HepG2 (cell line): ENCODE measurements around the gene AKAP7. TPM values are rescaled to one million over a fixed set of nuclear protein-coding genes. Genes with fewer than 3 reads are reported as not detected.

ENCODE experiments used
- CBFB ChIP-seq: sonication (generic); formaldehyde crosslinking; IDR thresholded peaks from 2 replicates; pipeline ENCODE4 v1.4.0; 2020; ENCODE audit warnings: missing genetic modification reagents
- CREB1 ChIP-seq, 2 experiments: fragments of 450-650 bp in 1 of 2; IDR thresholded peaks; 2 replicates each; pipeline ENCODE4 v1.6.1; 2016 to 2017; ENCODE audit warnings: control low read depth in 1 of 2, mild to moderate bottlenecking in 1 of 2, missing compliant biosample characterization in 1 of 2, missing genetic modification characterization in 1 of 2
- DNMT3B ChIP-seq: conservative IDR thresholded peaks from 2 replicates; pipeline ENCODE4 v1.6.1; 2016; ENCODE audit warnings: missing biosample characterization, control low read depth
- FOXK1 ChIP-seq: sonication (generic); formaldehyde crosslinking; IDR thresholded peaks from 2 replicates; pipeline ENCODE4 v1.4.0; 2020; ENCODE audit warnings: low read depth, missing genetic modification reagents, borderline replicate concordance
- GPN1 ChIP-seq: sonication (generic); formaldehyde crosslinking; IDR thresholded peaks from 2 replicates; pipeline ENCODE4 v1.5.1; 2020; ENCODE audit warnings: missing genetic modification reagents, borderline replicate concordance
- GRHL1 ChIP-seq: sonication (generic); formaldehyde crosslinking; conservative IDR thresholded peaks from 2 replicates; pipeline ENCODE4 v1.8.0; 2022; ENCODE audit warnings: missing genetic modification reagents
- HHEX ChIP-seq: IDR thresholded peaks from 2 replicates; pipeline ENCODE4 v1.6.1; 2016; ENCODE audit warnings: control low read depth
- HNRNPH1 ChIP-seq: fragments of 200-400 bp; formaldehyde crosslinking; optimal IDR thresholded peaks from 2 replicates; pipeline ENCODE3; 2017; ENCODE audit warnings: mild to moderate bottlenecking, low read depth, low read length
- HNRNPK ChIP-seq: fragments of 200-400 bp; formaldehyde crosslinking; IDR thresholded peaks from 2 replicates; pipeline ENCODE4 v1.6.1; 2018; ENCODE audit warnings: low read length, low read depth, moderate library complexity, mild to moderate bottlenecking; ENCODE audit not compliant: poor library complexity, severe bottlenecking
- KAT8 ChIP-seq: IDR thresholded peaks from 2 replicates; pipeline ENCODE4 v1.6.1; 2016; ENCODE audit warnings: missing genetic modification reagents, missing compliant biosample characterization
- MLLT10 ChIP-seq: sonication (generic); formaldehyde crosslinking; IDR thresholded peaks from 2 replicates; pipeline ENCODE4 v1.4.0; 2020; ENCODE audit warnings: missing genetic modification reagents
- NONO ChIP-seq, 2 experiments: fragments of 450-650 bp in 1 of 2; sonication (generic) in 1 of 2; formaldehyde crosslinking in 1 of 2; IDR thresholded peaks in 1 of 2; conservative IDR thresholded peaks in 1 of 2; 2 replicates each; pipeline versions ENCODE4 v1.6.1 to v1.8.0; 2017 to 2022; ENCODE audit warnings: mild to moderate bottlenecking in 1 of 2, missing genetic modification reagents in 1 of 2, moderate library complexity in 1 of 2
- NRL ChIP-seq: sonication (generic); formaldehyde crosslinking; IDR thresholded peaks from 2 replicates; pipeline ENCODE4 v1.5.0; 2020; ENCODE audit warnings: missing genetic modification reagents, mild to moderate bottlenecking, moderate library complexity, borderline replicate concordance
- RBM22 ChIP-seq: fragments of 200-400 bp; formaldehyde crosslinking; optimal IDR thresholded peaks from 2 replicates; pipeline ENCODE3; 2017; ENCODE audit warnings: mild to moderate bottlenecking, low read length, moderate library complexity
- RNF219 ChIP-seq: sonication (generic); formaldehyde crosslinking; IDR thresholded peaks from 2 replicates; pipeline ENCODE4 v1.5.0; 2020; ENCODE audit warnings: mild to moderate bottlenecking, missing genetic modification reagents
- SIX1 ChIP-seq: sonication (generic); formaldehyde crosslinking; IDR thresholded peaks from 2 replicates; pipeline ENCODE4 v1.4.0; 2020; ENCODE audit warnings: missing genetic modification reagents, borderline replicate concordance
- SP2 ChIP-seq: sonication (generic); formaldehyde crosslinking; IDR thresholded peaks from 2 replicates; pipeline ENCODE4 v1.5.1; 2020; ENCODE audit warnings: mild to moderate bottlenecking, missing genetic modification reagents
- SRSF1 ChIP-seq: fragments of 200-400 bp; formaldehyde crosslinking; optimal IDR thresholded peaks from 2 replicates; pipeline ENCODE3; 2017; ENCODE audit warnings: mild to moderate bottlenecking, low read depth, low read length, moderate library complexity
- TBX3 ChIP-seq: fragments of 450-650 bp; IDR thresholded peaks from 2 replicates; pipeline ENCODE4 v1.6.1; 2017; ENCODE audit warnings: antibody characterized with exemption, mild to moderate bottlenecking, inconsistent platforms, borderline replicate concordance
- TRAFD1 ChIP-seq: sonication (generic); formaldehyde crosslinking; IDR thresholded peaks from 2 replicates; pipeline ENCODE4 v1.5.1; 2020; ENCODE audit warnings: missing genetic modification reagents, mild to moderate bottlenecking, borderline replicate concordance
- ZFP36L1 ChIP-seq: sonication (generic); formaldehyde crosslinking; IDR thresholded peaks from 2 replicates; pipeline ENCODE4 v1.8.0; 2022; ENCODE audit warnings: mild to moderate bottlenecking, missing genetic modification reagents, moderate library complexity
- ZFX ChIP-seq: sonication (generic); formaldehyde crosslinking; IDR thresholded peaks from 2 replicates; pipeline ENCODE4 v1.4.0; 2020; ENCODE audit warnings: mild to moderate bottlenecking, low read depth, missing genetic modification reagents, moderate library complexity
- ZNF331 ChIP-seq: sonication (generic); formaldehyde crosslinking; IDR thresholded peaks from 2 replicates; pipeline ENCODE4 v1.4.0; 2020; ENCODE audit warnings: missing genetic modification reagents
- ZNF724P ChIP-seq: sonication (generic); formaldehyde crosslinking; IDR thresholded peaks from 2 replicates; pipeline ENCODE4 v1.8.0; 2022; ENCODE audit warnings: missing genetic modification reagents, borderline replicate concordance
- polyA plus RNA-seq, 8 experiments: library from polyadenylated mRNA; depleted of rRNA in 3 of 8; stranded (reverse) in 7 of 8; unstranded in 1 of 8; fragments of >200 nt; fragmentation: Illumina TruSeq in 4 of 8; extraction: Trizol in 4 of 8; gene quantifications; 2 replicates each; pipeline versions ENCODE4 v1.2.1 to v1.2.3, GENCODE V29; 2011 to 2016; ENCODE audit warnings: low read depth in 4 of 8, missing spikeins in 1 of 8, mixed read lengths in 1 of 8; ENCODE audit not compliant: insufficient read depth in 1 of 8
- total RNA-seq, 5 experiments: library from RNA; depleted of rRNA; stranded (reverse); fragments of >200 nt; fragmentation: Illumina TruSeq; extraction: Trizol; gene quantifications; 2 replicates each; pipeline ENCODE4 v1.2.3, GENCODE V29; 2016; ENCODE audit warnings: low read depth in 1 of 5

The AKAP7 gene
- total and polyA plus RNA-seq, 2 of the 13 experiments (the other 11 are each of a cell fraction or from before 2014, with no cell fraction given), result 3.6 to 11.7 TPM

GRCh38 chr6:131135244-131136020, at the start of gene AKAP7 (continued):
- TF ChIP-seq CBFB (CRISPR knock-in tag) (no peak; the same call in 1 of the 2 replicates), TBX3 (no peak), NRL (peak; percentile 53; the same call in 1 of the 2 replicates), RBM22 (no peak), GRHL1 (no peak), MLLT10 (CRISPR knock-in tag) (no peak), RNF219 (no peak; the same call in 1 of the 2 replicates), SP2 (no peak), KAT8 (CRISPR knock-in tag) (peak; percentile 77; the same call in 1 of the 2 replicates), NONO (IDR thresholded peaks at IDR 0.05) (no peak), NONO (CRISPR knock-in tag; conservative IDR thresholded peaks at IDR 0.05) (0 out of 2 replicates have a peak, but pooled peaks have one; percentile 25), ZFX (CRISPR knock-in tag) (peak; percentile 93), TRAFD1 (no peak), HHEX (CRISPR knock-in tag) (no peak), HNRNPK (no peak), CREB1 (IDR thresholded peaks at IDR 0.05) (peak; percentile 23; the same call in 1 of the 2 replicates), CREB1 (CRISPR knock-in tag; IDR thresholded peaks at IDR 0.05) (no peak), HNRNPH1 (no peak), DNMT3B (CRISPR knock-in tag) (0 out of 2 replicates have a peak, but pooled peaks have one; percentile 45), FOXK1 (CRISPR knock-in tag) (no peak), ZNF331 (peak; percentile 76), SIX1 (CRISPR knock-in tag) (no peak), SRSF1 (peak; percentile 37), ZFP36L1 (CRISPR knock-in tag) (no peak), ZNF724P (CRISPR knock-in tag) (peak; percentile 53; the same call in 1 of the 2 replicates), GPN1 (CRISPR knock-in tag) (no peak)
